Activated T-helper 1 cell treated with anti-CD3 and anti-CD28 coated beads, Interleukin-2, amount 50 U/mL, for 16 hours (primary cell): Measurements from ENCODE around the gene CCR2.

Source experiments
- DNase-seq, 2 donors: peaks; one replicate each; pipeline ENCODE4 v3.0.0-alpha.2; 2020; ENCODE audit warnings: low read depth in 1 of 2, low spot score in 1 of 2

Gene CCR2

GRCh38 chr3:46354478-46354877 lies 567 bp downstream of the CCR2 start:
- no peak for DNase-seq

- no peak for DNase-seq
Observed at GRCh38 chr3:46354984-46355383, 1.1 kb downstream of the CCR2 start.

GRCh38 chr3:46356276-46356675 lies 2.4 kb downstream of the CCR2 start:
- DNase-seq, result no peak

- DNase-seq, result no peak
Observed at GRCh38 chr3:46356909-46357308, 3.0 kb downstream of the CCR2 start.

GRCh38 chr3:46358466-46358865 lies 4.6 kb downstream of the CCR2 start:
- no peak for DNase-seq

GRCh38 chr3:46359733-46360493 lies 6.0 kb downstream of the CCR2 start:
- DNase-seq, result no peak

GRCh38 chr3:46360907-46361306 lies 7.0 kb downstream of the CCR2 start:
- no peak for DNase-seq

GRCh38 chr3:46361408-46362283 lies 7.7 kb downstream of the CCR2 start:
- DNase-seq, result no peak

- DNase-seq, result no peak
Observed at GRCh38 chr3:46365041-46365440, 11.1 kb downstream of the CCR2 start.

GRCh38 chr3:46365737-46366524 lies 12.0 kb downstream of the CCR2 start:
- DNase-seq, result no peak

- DNase-seq, result no peak
Observed at GRCh38 chr3:46367811-46368210, 13.9 kb downstream of the CCR2 start.

GRCh38 chr3:46368569-46368968 lies 14.7 kb downstream of the CCR2 start:
- DNase-seq, result peak; percentile 18 to 46

GRCh38 chr3:46369151-46369550 lies 15.2 kb downstream of the CCR2 start:
- DNase-seq, result no peak

- no peak for DNase-seq
Observed at GRCh38 chr3:46369675-46370132, 15.8 kb downstream of the CCR2 start.

- DNase-seq, result no peak
Observed at GRCh38 chr3:46370839-46371518, 17.1 kb downstream of the CCR2 start, which contains the start of gene CCR5. Gene CCR5 (plus strand): TSS chr3:46370946. CDS start chr3:46372903, 1,957 bp downstream.

GRCh38 chr3:46371519-46372340 lies 17.8 kb downstream of the CCR2 start:
- DNase-seq, result no peak

- no peak for DNase-seq
Observed at GRCh38 chr3:46372492-46373359, 18.8 kb downstream of the CCR2 start.

GRCh38 chr3:46374755-46375154 lies 20.8 kb downstream of the CCR2 start:
- no peak for DNase-seq

GRCh38 chr3:46375218-46375617 lies 21.3 kb downstream of the CCR2 start:
- DNase-seq, result no peak
